HepG2 (cell line): ENCODE data around the gene GUCY1A1. TPM values are rescaled to one million over a fixed set of nuclear protein-coding genes. Genes with fewer than 3 reads are reported as not detected.

Experiments
- ATAC-seq: fragments of 200-7000 bp; cut with Tn5 transposase; 3 replicates; pipeline ENCODE4 v1.9.1; 2020; ENCODE audit warnings: mild to moderate bottlenecking, moderate library complexity
- BruUV-seq: library from RNA; stranded (reverse); fragments of 400-500 nt; replicated peaks from 2 replicates; lab custom pipeline; 2021; lab: Mats Ljungman, UMichigan
- CTCF ChIA-PET: fragments of 300-600 bp; formaldehyde crosslinking; extraction: SDS; loops from one replicate; lab custom pipeline; 2021; ENCODE audit warnings: low total read pairs, inconsistent platforms, low intra/inter-chr PET ratio; lab: Yijun Ruan, JAX
- POLR2A ChIA-PET: fragments of 350-600 bp; sonication (Branson Sonifier 250); formaldehyde crosslinking; loops from one replicate; lab custom pipeline; 2020; ENCODE audit warnings: antibody characterized with exemption, inconsistent platforms; lab: Yijun Ruan, JAX
- DNase-seq: peaks from one replicate; pipeline ENCODE4 v3.0.0-alpha.2; 2015; ENCODE audit warnings: low spot score
- FAIRE-seq: peaks from 3 replicates; lab custom pipeline; 2011; peaks lifted over from hg19 to GRCh38; lab: Jason Lieb, UNC
- H2AFZ ChIP-seq: one replicate; pipeline ENCODE4 v1.6.1; 2011; ENCODE audit warnings: low read length, inconsistent platforms
- H3K27ac ChIP-seq: fragments of 300-600 bp; 3 replicates; pipeline ENCODE4 v1.8.0; 2011; ENCODE audit warnings: mixed run types, mild to moderate bottlenecking, mixed read lengths, low read length, inconsistent platforms; ENCODE audit not compliant: insufficient read depth; ENCODE audit errors: extremely low read length
- H3K27me3 ChIP-seq, 2 experiments: fragments of 200-600 bp in 1 of 2; 2 replicates in 1 of 2; 3 replicates in 1 of 2; pipeline versions ENCODE4 v1.6.0 to v1.8.0; 2011; ENCODE audit warnings: low read length in 2 of 2, mild to moderate bottlenecking in 2 of 2, moderate library complexity in 2 of 2, inconsistent platforms in 1 of 2; ENCODE audit not compliant: insufficient read depth in 2 of 2, control insufficient read depth in 1 of 2
- H3K36me3 ChIP-seq, 2 experiments: fragments of 200-600 bp in 1 of 2; replicated peaks in 1 of 2; 2 replicates in 1 of 2; 3 replicates in 1 of 2; pipeline versions ENCODE4 v1.5.1 to v1.8.0; 2011; ENCODE audit warnings: low read length in 2 of 2, inconsistent platforms in 1 of 2; ENCODE audit not compliant: insufficient read depth in 2 of 2, control insufficient read depth in 1 of 2
- H3K4me1 ChIP-seq: 2 replicates; pipeline ENCODE4 v1.5.1; 2012; ENCODE audit warnings: low read length, inconsistent platforms; ENCODE audit not compliant: insufficient read depth
- H3K4me2 ChIP-seq: 2 replicates; pipeline ENCODE4 v1.6.0; 2011; ENCODE audit warnings: low read depth, low read length, inconsistent platforms
- H3K4me3 ChIP-seq, 3 experiments: fragments of 200-600 bp in 1 of 3; sonication (generic), shearing (Covaris generic) in 1 of 3; replicated peaks in 1 of 3; 2 replicates each; pipeline ENCODE4 v1.5.1; 2011 to 2016; ENCODE audit warnings: low read length in 3 of 3, inconsistent platforms in 2 of 3, low read depth in 2 of 3, mild to moderate bottlenecking in 2 of 3, control low read depth in 1 of 3, mixed read lengths in 1 of 3; ENCODE audit not compliant: insufficient read depth in 1 of 3
- H3K79me2 ChIP-seq: one replicate; pipeline ENCODE4 v1.6.1; 2011; ENCODE audit warnings: low read length, inconsistent platforms; ENCODE audit not compliant: insufficient read depth
- H3K9ac ChIP-seq: 2 replicates; pipeline ENCODE4 v1.6.0; 2011; ENCODE audit warnings: mild to moderate bottlenecking, low read depth, low read length, inconsistent platforms; ENCODE audit not compliant: insufficient read depth
- H3K9me3 ChIP-seq: 2 replicates; pipeline ENCODE4 v1.5.1; 2012; ENCODE audit warnings: mild to moderate bottlenecking, low read length
- H4K20me1 ChIP-seq: 2 replicates; pipeline ENCODE4 v1.6.0; 2011; ENCODE audit warnings: inconsistent platforms, mild to moderate bottlenecking, low read length, moderate library complexity; ENCODE audit not compliant: insufficient read depth
- JUN ChIP-seq: sonication (generic); formaldehyde crosslinking; IDR thresholded peaks from 2 replicates; pipeline ENCODE4 v1.4.0; 2020; ENCODE audit warnings: mild to moderate bottlenecking, missing genetic modification reagents
- KDM1A ChIP-seq: IDR thresholded peaks from 2 replicates; pipeline ENCODE4 v1.6.1; 2016; ENCODE audit warnings: missing compliant biosample characterization
- SP140L ChIP-seq: sonication (generic); formaldehyde crosslinking; IDR thresholded peaks from 2 replicates; pipeline ENCODE4 v1.4.0; 2020; ENCODE audit warnings: missing genetic modification reagents, borderline replicate concordance
- ZNF343 ChIP-seq: sonication (generic); formaldehyde crosslinking; IDR thresholded peaks from 2 replicates; pipeline ENCODE4 v1.4.0; 2020; ENCODE audit warnings: mild to moderate bottlenecking, missing genetic modification reagents
- ZNF501 ChIP-seq: sonication (generic); formaldehyde crosslinking; IDR thresholded peaks from 2 replicates; pipeline ENCODE4 v1.5.1; 2020; ENCODE audit warnings: mild to moderate bottlenecking, moderate library complexity, missing genetic modification reagents
- WGBS: methylation state at CpG from one replicate; pipeline ENCODE4 v1.1.6; 2017; ENCODE audit warnings: low lambda C conversion rate; 5-methylcytosine and 5-hydroxymethylcytosine counted together
- in situ Hi-C: cut with HindIII; loops from 2 replicates; pipeline ENCODE4 v1.10.0; 2017; ENCODE audit warnings: low pct_unique_long_range_greater_than_20kb; ENCODE audit not compliant: extremely low pct_ligation_motif_present
- intact Hi-C: fragments of 100-400 bp; cut with micrococcal nuclease; formaldehyde crosslinking; loops from one replicate; pipeline ENCODE4 v1.10.0; 2022; ENCODE audit not compliant: unreplicated experiment
- polyA plus RNA-seq, 8 experiments: library from polyadenylated mRNA; depleted of rRNA in 3 of 8; stranded (reverse) in 7 of 8; unstranded in 1 of 8; fragments of >200 nt; fragmentation: Illumina TruSeq in 4 of 8; extraction: Trizol in 4 of 8; gene quantifications; 2 replicates each; pipeline versions ENCODE4 v1.2.1 to v1.2.3, GENCODE V29; 2011 to 2016; ENCODE audit warnings: low read depth in 4 of 8, missing spikeins in 1 of 8, mixed read lengths in 1 of 8; ENCODE audit not compliant: insufficient read depth in 1 of 8
- total RNA-seq, 5 experiments: library from RNA; depleted of rRNA; stranded (reverse); fragments of >200 nt; fragmentation: Illumina TruSeq; extraction: Trizol; gene quantifications; 2 replicates each; pipeline ENCODE4 v1.2.3, GENCODE V29; 2016; ENCODE audit warnings: low read depth in 1 of 5
- TF ChIP-seq, protein P1 (sequence below): sonication (generic); formaldehyde crosslinking; IDR thresholded peaks from 2 replicates; pipeline ENCODE4 v1.4.0; 2020; ENCODE audit warnings: missing genetic modification reagents, borderline replicate concordance

Gene GUCY1A1
- total and polyA plus RNA-seq, 2 of the 13 experiments (the other 11 are each of a cell fraction or from before 2014, with no cell fraction given), result not detected

- intact Hi-C loops, result no loop called here
- H3K9me3 ChIP-seq, result no peaks in the 10 kb centered on the region
- H3K27me3 ChIP-seq, result no peaks in the 10 kb centered on the region
- H3K4me1 ChIP-seq, result no peaks in the 10 kb centered on the region
- ATAC-seq (no peak), FAIRE-seq (no peak), DNase-seq (no peak)
- no peaks in the 10 kb centered on the region for H4K20me1 ChIP-seq
- in situ Hi-C loops, result no loop called here
- ChIA-PET POLR2A (no interaction called here), CTCF (no interaction called here)
- H3K9ac ChIP-seq, result no peak overlapping the region
- H3K4me2 ChIP-seq, result no peak overlapping the region
- TF ChIP-seq SP140L, result no peak
- H2AFZ ChIP-seq, result no peak overlapping the region
- H3K27ac ChIP-seq, result no peak overlapping the region
- BruUV-seq, result no TSS peak
- 15% methylated on average over 1 of the region's 1 CpG for WGBS
- no peak overlapping the region for H3K4me3 ChIP-seq
- no peaks in the 10 kb centered on the region for H3K79me2 ChIP-seq
- H3K36me3 ChIP-seq, result no peaks in the 10 kb centered on the region
These were observed 18.4 kb downstream of the GUCY1A1 start for GRCh38 chr4:155684892-155685541.

GRCh38 chr4:155687380-155687982 lies 20.8 kb downstream of the GUCY1A1 start:
- no peak overlapping the region for H3K9ac ChIP-seq
- H3K4me3 ChIP-seq, result no peak overlapping the region
- no TSS peak for BruUV-seq
- H3K27me3 ChIP-seq, result no peaks in the 10 kb centered on the region
- ChIA-PET POLR2A (no interaction called here), CTCF (no interaction called here)
- H3K79me2 ChIP-seq, result no peaks in the 10 kb centered on the region
- no peak for FAIRE-seq
- WGBS, result 27% methylated on average over 6 of the region's 6 CpGs
- no peaks in the 10 kb centered on the region for H3K36me3 ChIP-seq
- H3K9me3 ChIP-seq, result no peaks in the 10 kb centered on the region
- TF ChIP-seq KDM1A (no peak), ZNF343 (CRISPR knock-in tag) (no peak), ZNF501 (CRISPR knock-in tag) (no peak), JUN (no peak)
- TF ChIP-seq, protein P1, sequence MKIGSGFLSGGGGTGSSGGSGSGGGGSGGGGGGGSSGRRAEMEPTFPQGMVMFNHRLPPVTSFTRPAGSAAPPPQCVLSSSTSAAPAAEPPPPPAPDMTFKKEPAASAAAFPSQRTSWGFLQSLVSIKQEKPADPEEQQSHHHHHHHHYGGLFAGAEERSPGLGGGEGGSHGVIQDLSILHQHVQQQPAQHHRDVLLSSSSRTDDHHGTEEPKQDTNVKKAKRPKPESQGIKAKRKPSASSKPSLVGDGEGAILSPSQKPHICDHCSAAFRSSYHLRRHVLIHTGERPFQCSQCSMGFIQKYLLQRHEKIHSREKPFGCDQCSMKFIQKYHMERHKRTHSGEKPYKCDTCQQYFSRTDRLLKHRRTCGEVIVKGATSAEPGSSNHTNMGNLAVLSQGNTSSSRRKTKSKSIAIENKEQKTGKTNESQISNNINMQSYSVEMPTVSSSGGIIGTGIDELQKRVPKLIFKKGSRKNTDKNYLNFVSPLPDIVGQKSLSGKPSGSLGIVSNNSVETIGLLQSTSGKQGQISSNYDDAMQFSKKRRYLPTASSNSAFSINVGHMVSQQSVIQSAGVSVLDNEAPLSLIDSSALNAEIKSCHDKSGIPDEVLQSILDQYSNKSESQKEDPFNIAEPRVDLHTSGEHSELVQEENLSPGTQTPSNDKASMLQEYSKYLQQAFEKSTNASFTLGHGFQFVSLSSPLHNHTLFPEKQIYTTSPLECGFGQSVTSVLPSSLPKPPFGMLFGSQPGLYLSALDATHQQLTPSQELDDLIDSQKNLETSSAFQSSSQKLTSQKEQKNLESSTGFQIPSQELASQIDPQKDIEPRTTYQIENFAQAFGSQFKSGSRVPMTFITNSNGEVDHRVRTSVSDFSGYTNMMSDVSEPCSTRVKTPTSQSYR (CRISPR knock-in tag), result no peak
- ATAC-seq, result no peak
- no peak overlapping the region for H3K27ac ChIP-seq
- no peak overlapping the region for H2AFZ ChIP-seq
- intact Hi-C loops, result no loop called here
- H4K20me1 ChIP-seq, result no peaks in the 10 kb centered on the region
- H3K4me2 ChIP-seq, result no peak overlapping the region
- no peaks in the 10 kb centered on the region for H3K4me1 ChIP-seq
- no peak for DNase-seq
- in situ Hi-C loops, result no loop called here
